PFSK-1 (cell line): ENCODE data around the gene ANKS1A.

Experiments
- FOXP2 ChIP-seq: optimal IDR thresholded peaks from 2 replicates; pipeline ENCODE3; 2011; ENCODE audit warnings: borderline replicate concordance, control low read depth, inconsistent platforms; ENCODE audit not compliant: insufficient read depth; ENCODE audit errors: extremely low read length, extremely low read depth
- POLR2AphosphoS5 ChIP-seq: IDR thresholded peaks from 2 replicates; pipeline ENCODE4 v1.6.1; 2012; ENCODE audit warnings: low read depth, mild to moderate bottlenecking, control low read depth, low read length, moderate library complexity
- SIN3A ChIP-seq: IDR thresholded peaks from 2 replicates; pipeline ENCODE4 v1.6.1; 2012; ENCODE audit warnings: mild to moderate bottlenecking, low read length, moderate library complexity, borderline replicate concordance; ENCODE audit not compliant: insufficient read depth
- TAF1 ChIP-seq: IDR thresholded peaks from 2 replicates; pipeline ENCODE4 v1.6.1; 2012; ENCODE audit warnings: low read length, control low read depth, borderline replicate concordance; ENCODE audit not compliant: insufficient read depth

- no peak for TF ChIP-seq SIN3A
- no peak for TF ChIP-seq POLR2AphosphoS5
- no peak for TF ChIP-seq FOXP2
- TF ChIP-seq TAF1: no peak
These were observed 162.3 kb downstream of the ANKS1A start for GRCh38 chr6:35051396-35051795.
